HEK293 (cell line): ENCODE data around the gene CD1D.
A peak's percentile ranks its signal among the peaks of the same experiment; 100 is the strongest.

Experiments used
- CTCF ChIA-PET: fragments of 350-600 bp; formaldehyde crosslinking; extraction: SDS; loops from one replicate; lab custom pipeline; 2021; ENCODE audit warnings: antibody characterized with exemption; lab: Yijun Ruan, JAX
- POLR2A ChIA-PET: fragments of 300-600 bp; formaldehyde crosslinking; extraction: SDS; loops from one replicate; lab custom pipeline; 2020; ENCODE audit warnings: antibody characterized with exemption, inconsistent platforms; lab: Yijun Ruan, JAX
- H3K27ac ChIP-seq: fragments of 200-500 bp; sonication (Bioruptor generic); 2 replicates; pipeline ENCODE4 v1.5.1; 2014; ENCODE audit warnings: low read depth, low read length, control low read depth, inconsistent platforms; ENCODE audit errors: extremely low read depth
- H3K36me3 ChIP-seq, 2 experiments: fragments of 200-500 bp in 1 of 2; sonication (Bioruptor generic) in 1 of 2; 1 replicate in 1 of 2; 2 replicates in 1 of 2; pipeline ENCODE4 v1.5.1; 2014 to 2017; ENCODE audit warnings: inconsistent platforms in 2 of 2, low read length in 2 of 2; ENCODE audit not compliant: control insufficient read depth in 2 of 2, insufficient read depth in 1 of 2
- H3K4me1 ChIP-seq: fragments of 200-500 bp; sonication (Bioruptor generic); 2 replicates; pipeline ENCODE4 v1.5.1; 2014; ENCODE audit warnings: mild to moderate bottlenecking, low read length, inconsistent platforms; ENCODE audit not compliant: control insufficient read depth, insufficient read depth
- H3K4me3 ChIP-seq: 2 replicates; pipeline ENCODE4 v1.5.1; 2011; ENCODE audit warnings: low read depth, mild to moderate bottlenecking, control low read depth, low read length, moderate library complexity
- H3K9me3 ChIP-seq: fragments of 200-500 bp; sonication (Bioruptor generic); 2 replicates; pipeline ENCODE4 v1.5.1; 2014; ENCODE audit warnings: low read depth, low read length, inconsistent platforms; ENCODE audit not compliant: control insufficient read depth, insufficient read depth
- GFI1B ChIP-seq: fragments of 450-650 bp; formaldehyde crosslinking; IDR thresholded peaks from 2 replicates; pipeline ENCODE4 v1.5.1; 2016; ENCODE audit warnings: missing biosample characterization, missing genetic modification characterization
- KLF7 ChIP-seq: fragments of 450-650 bp; formaldehyde crosslinking; IDR thresholded peaks from 2 replicates; pipeline ENCODE4 v1.5.1; 2016; ENCODE audit warnings: missing biosample characterization, missing genetic modification characterization, borderline replicate concordance
- KLF8 ChIP-seq: fragments of 450-650 bp; formaldehyde crosslinking; IDR thresholded peaks from 2 replicates; pipeline ENCODE4 v1.5.1; 2016; ENCODE audit warnings: missing biosample characterization, missing genetic modification characterization
- PRDM10 ChIP-seq: fragments of 450-650 bp; formaldehyde crosslinking; IDR thresholded peaks from 2 replicates; pipeline ENCODE4 v1.5.1; 2016; ENCODE audit warnings: missing biosample characterization, missing genetic modification characterization
- PRDM6 ChIP-seq: fragments of 450-650 bp; formaldehyde crosslinking; IDR thresholded peaks from 2 replicates; pipeline ENCODE4 v1.5.1; 2017; ENCODE audit warnings: missing biosample characterization, missing genetic modification characterization
- SCRT2 ChIP-seq: fragments of 450-650 bp; formaldehyde crosslinking; IDR thresholded peaks from 2 replicates; pipeline ENCODE4 v1.5.1; 2016; ENCODE audit warnings: missing biosample characterization, missing genetic modification characterization
- TRIM28 ChIP-seq: IDR thresholded peaks from 2 replicates; pipeline ENCODE4 v1.6.1; 2011; ENCODE audit warnings: low read length, control low read depth, borderline replicate concordance
- ZBTB8A ChIP-seq: fragments of 450-650 bp; formaldehyde crosslinking; IDR thresholded peaks from 2 replicates; pipeline ENCODE4 v1.5.1; 2016; ENCODE audit warnings: missing biosample characterization, missing genetic modification characterization
- ZNF10 ChIP-seq: fragments of 450-650 bp; formaldehyde crosslinking; IDR thresholded peaks from 2 replicates; pipeline ENCODE4 v1.5.1; 2017; ENCODE audit warnings: missing biosample characterization, missing genetic modification characterization
- ZNF133 ChIP-seq: fragments of 450-650 bp; formaldehyde crosslinking; IDR thresholded peaks from 2 replicates; pipeline ENCODE4 v1.5.1; 2016; ENCODE audit warnings: missing biosample characterization, missing genetic modification characterization
- ZNF155 ChIP-seq: fragments of 450-650 bp; formaldehyde crosslinking; IDR thresholded peaks from 2 replicates; pipeline ENCODE4 v1.5.1; 2016; ENCODE audit warnings: missing biosample characterization, missing genetic modification characterization
- ZNF184 ChIP-seq: fragments of 450-650 bp; IDR thresholded peaks from 2 replicates; pipeline ENCODE4 v1.5.1; 2018; ENCODE audit warnings: missing biosample characterization, mild to moderate bottlenecking, missing genetic modification characterization
- ZNF19 ChIP-seq: fragments of 450-650 bp; formaldehyde crosslinking; IDR thresholded peaks from 2 replicates; pipeline ENCODE4; 2016; ENCODE audit warnings: missing biosample characterization, missing genetic modification characterization, low read depth
- ZNF221 ChIP-seq: fragments of 450-650 bp; formaldehyde crosslinking; IDR thresholded peaks from 2 replicates; pipeline ENCODE4 v1.5.1; 2017; ENCODE audit warnings: missing biosample characterization, missing genetic modification characterization, borderline replicate concordance
- ZNF335 ChIP-seq: fragments of 450-650 bp; formaldehyde crosslinking; conservative IDR thresholded peaks from 2 replicates; pipeline ENCODE4 v1.5.1; 2016; ENCODE audit warnings: missing biosample characterization, missing genetic modification characterization
- ZNF544 ChIP-seq: fragments of 450-650 bp; formaldehyde crosslinking; IDR thresholded peaks from 2 replicates; pipeline ENCODE4 v1.5.0; 2017; ENCODE audit warnings: missing biosample characterization, missing genetic modification characterization
- ZNF549 ChIP-seq: fragments of 450-650 bp; IDR thresholded peaks from 2 replicates; pipeline ENCODE4 v1.5.1; 2018; ENCODE audit warnings: missing biosample characterization, missing genetic modification characterization, mild to moderate bottlenecking, inconsistent platforms, moderate library complexity
- ZNF571 ChIP-seq: fragments of 450-650 bp; formaldehyde crosslinking; IDR thresholded peaks from 2 replicates; pipeline ENCODE4 v1.5.0; 2017; ENCODE audit warnings: missing biosample characterization, missing genetic modification characterization
- ZNF654 ChIP-seq: fragments of 450-650 bp; formaldehyde crosslinking; IDR thresholded peaks from 2 replicates; pipeline ENCODE4 v1.5.1; 2016; ENCODE audit warnings: low read depth, missing biosample characterization, missing genetic modification characterization
- ZNF785 ChIP-seq: fragments of 450-650 bp; formaldehyde crosslinking; IDR thresholded peaks from 2 replicates; pipeline ENCODE4 v1.5.1; 2016; ENCODE audit warnings: missing biosample characterization, missing genetic modification characterization

Gene CD1D

GRCh38 chr1:158131217-158131616 is 49.5 kb upstream of the CD1D start:
- no peaks in the 10 kb centered on the region for H3K9me3 ChIP-seq
- H3K36me3 ChIP-seq, result no peaks in the 10 kb centered on the region
- H3K27ac ChIP-seq, result no peak overlapping the region
- ChIA-PET POLR2A (no interaction called here), CTCF (interaction anchor here (0.6 to 22.5 kb wide), 3 partner anchors 10 to 166 kb away, joined by 4 to 805 read pairs (median 6); partner anchors contain the start of gene CD1D)
- H3K4me1 ChIP-seq, result no peaks in the 10 kb centered on the region
- no peak overlapping the region for H3K4me3 ChIP-seq
- TF ChIP-seq TRIM28 (no peak), ZNF10 (tag by site-specific recombination) (no peak), ZNF654 (no peak), ZNF335 (no peak), ZNF571 (tag by site-specific recombination) (no peak), ZNF549 (tag by site-specific recombination) (no peak), ZNF19 (tag by site-specific recombination) (no peak), KLF7 (no peak)

- POLR2A ChIA-PET, result interaction anchor here (1.5 kb wide), 1 partner anchor 37 kb away, joined by 3 read pairs; no protein-coding TSS in a partner anchor
- TF ChIP-seq SCRT2 (tag by site-specific recombination) (peak; percentile 48), ZBTB8A (tag by site-specific recombination) (no peak), ZNF544 (tag by site-specific recombination) (no peak)
- TF ChIP-seq, all 188 proteins: peak for 1
- CTCF ChIA-PET, result interaction anchor here (0.5 to 2.0 kb wide), 3 partner anchors 148 to 177 kb away, joined by 3 to 5 read pairs (median 3); no protein-coding TSS in a partner anchor
- Histone ChIP-seq H3K4me1 (no peaks in the 10 kb centered on the region), H3K4me3 (no peak overlapping the region), H3K27ac (no peak overlapping the region), H3K9me3 (no peaks in the 10 kb centered on the region), H3K36me3 (no peaks in the 10 kb centered on the region)
Observed at GRCh38 chr1:158140764-158141192, 39.9 kb upstream of the CD1D start.

GRCh38 chr1:158145173-158145719 is 35.4 kb upstream of the CD1D start:
- POLR2A ChIA-PET, result no interaction called here
- Histone ChIP-seq H3K4me1 (no peaks in the 10 kb centered on the region), H3K4me3 (no peak overlapping the region), H3K36me3 (no peaks in the 10 kb centered on the region), H3K9me3 (no peaks in the 10 kb centered on the region), H3K27ac (no peak overlapping the region)
- TF ChIP-seq ZNF133 (tag by site-specific recombination) (no peak), GFI1B (no peak), KLF8 (tag by site-specific recombination) (no peak), ZNF184 (tag by site-specific recombination) (no peak), ZNF221 (tag by site-specific recombination) (no peak), PRDM10 (peak; percentile 97), ZNF155 (tag by site-specific recombination) (no peak), ZNF785 (tag by site-specific recombination) (no peak), PRDM6 (no peak)
- CTCF ChIA-PET, result interaction anchor here (0.6 to 1.4 kb wide), 3 partner anchors 20 to 576 kb away, joined by 3 to 6 read pairs (median 4); no protein-coding TSS in a partner anchor
